Measurements from ENCODE around the gene PBOV1.

DNA sequence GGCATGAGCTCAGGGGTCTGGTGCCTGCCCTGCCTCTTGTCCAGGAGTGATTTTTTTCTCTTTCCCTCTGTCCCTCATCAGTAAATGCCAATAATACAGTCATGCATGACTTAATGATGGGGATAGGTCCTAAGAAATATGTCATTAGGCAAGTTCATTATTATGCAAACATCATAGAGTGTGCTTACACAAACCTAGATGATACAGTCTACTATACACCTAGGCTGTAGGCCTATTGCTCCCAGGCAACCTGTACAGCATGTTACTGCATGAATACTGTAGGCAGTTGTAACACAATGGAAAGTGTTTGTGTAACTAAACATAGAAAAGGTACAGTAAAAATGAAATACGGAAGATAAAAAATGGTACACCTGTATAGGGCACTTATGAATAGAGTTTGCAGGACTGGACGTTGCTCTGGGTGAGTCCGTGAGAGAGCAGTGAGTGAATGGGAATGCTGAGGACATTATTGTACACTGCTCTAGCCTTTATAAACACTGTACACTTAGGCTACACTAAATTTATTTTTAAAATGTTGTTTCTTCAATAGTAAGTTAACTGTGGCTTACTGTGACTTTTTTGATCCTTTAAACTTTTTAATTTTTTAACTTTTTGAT, 22.1 kb downstream of the PBOV1 start:
- TF ChIP-seq, protein P1, sequence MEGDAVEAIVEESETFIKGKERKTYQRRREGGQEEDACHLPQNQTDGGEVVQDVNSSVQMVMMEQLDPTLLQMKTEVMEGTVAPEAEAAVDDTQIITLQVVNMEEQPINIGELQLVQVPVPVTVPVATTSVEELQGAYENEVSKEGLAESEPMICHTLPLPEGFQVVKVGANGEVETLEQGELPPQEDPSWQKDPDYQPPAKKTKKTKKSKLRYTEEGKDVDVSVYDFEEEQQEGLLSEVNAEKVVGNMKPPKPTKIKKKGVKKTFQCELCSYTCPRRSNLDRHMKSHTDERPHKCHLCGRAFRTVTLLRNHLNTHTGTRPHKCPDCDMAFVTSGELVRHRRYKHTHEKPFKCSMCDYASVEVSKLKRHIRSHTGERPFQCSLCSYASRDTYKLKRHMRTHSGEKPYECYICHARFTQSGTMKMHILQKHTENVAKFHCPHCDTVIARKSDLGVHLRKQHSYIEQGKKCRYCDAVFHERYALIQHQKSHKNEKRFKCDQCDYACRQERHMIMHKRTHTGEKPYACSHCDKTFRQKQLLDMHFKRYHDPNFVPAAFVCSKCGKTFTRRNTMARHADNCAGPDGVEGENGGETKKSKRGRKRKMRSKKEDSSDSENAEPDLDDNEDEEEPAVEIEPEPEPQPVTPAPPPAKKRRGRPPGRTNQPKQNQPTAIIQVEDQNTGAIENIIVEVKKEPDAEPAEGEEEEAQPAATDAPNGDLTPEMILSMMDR (IDR thresholded peaks at IDR 0.05), result no peak
- no peak for TF ChIP-seq POLR2AphosphoS5 (IDR thresholded peaks at IDR 0.05)
- no peak for TF ChIP-seq POLR2A (IDR thresholded peaks at IDR 0.05)

All from prostate gland (tissue), 2 donors.